Gastroesophageal sphincter (tissue), 4 donors: ENCODE results near the gene ACTRT3. TPM values are rescaled to one million over a fixed set of nuclear protein-coding genes. Genes with fewer than 3 reads are reported as not detected.
A peak's percentile ranks its signal among the peaks of the same experiment; 100 is the strongest.
"Not testable (repeated sequence)": the region's sequence is repeated elsewhere in the genome, so short reads cannot be mapped to it uniquely, and the experiment has no call there.

Experiments used
- ATAC-seq: fragments of 150-250 bp; one replicate; pipeline ENCODE4 v1.9.1; 2016; ENCODE audit warnings: mild to moderate bottlenecking, moderate library complexity
- H3K27ac ChIP-seq, 4 donors: fragments of 200-600 bp; sonication (generic) in 3 of 4; 1 replicate in 3 of 4; 2 replicates in 1 of 4; pipeline ENCODE4 v1.5.1; 2016 to 2019
- H3K27me3 ChIP-seq: fragments of 200-600 bp; sonication (generic); one replicate; pipeline ENCODE4 v1.5.1; 2019
- H3K36me3 ChIP-seq, 2 donors: fragments of 200-600 bp; sonication (generic); one replicate each; pipeline ENCODE4 v1.5.1; 2019; ENCODE audit warnings: control low read depth in 1 of 2
- H3K4me1 ChIP-seq, 3 donors: fragments of 200-600 bp; sonication (generic); 1 replicate in 2 of 3; 2 replicates in 1 of 3; pipeline ENCODE4 v1.5.1; 2016 to 2019; ENCODE audit warnings: control low read depth in 2 of 3
- H3K4me3 ChIP-seq, 2 donors: fragments of 200-600 bp; sonication (generic); one replicate each; pipeline ENCODE4 v1.5.1; 2019; ENCODE audit warnings: mild to moderate bottlenecking in 1 of 2, moderate library complexity in 1 of 2
- H3K9me3 ChIP-seq, 3 donors: fragments of 200-600 bp; sonication (generic); one replicate each; pipeline ENCODE4 v1.5.1; 2017 to 2019; ENCODE audit warnings: control low read depth in 2 of 3
- CTCF ChIP-seq, 4 experiments: fragments of 200-600 bp in 2 of 4; fragments of 450-650 bp in 2 of 4; sonication (generic) in 1 of 4; IDR thresholded peaks; one replicate each; pipeline ENCODE4 v1.5.1; 2017 to 2019; ENCODE audit warnings: antibody characterized with exemption in 4 of 4, mild to moderate bottlenecking in 2 of 4, moderate library complexity in 2 of 4
- EP300 ChIP-seq: sonication (generic); formaldehyde crosslinking; IDR thresholded peaks from one replicate; pipeline ENCODE4 v1.6.1; 2017; ENCODE audit warnings: antibody characterized with exemption, mild to moderate bottlenecking
- POLR2A ChIP-seq, 2 donors: fragments of 450-650 bp; IDR thresholded peaks; one replicate each; pipeline ENCODE4 v1.6.1; 2017; ENCODE audit warnings: antibody characterized with exemption in 2 of 2, mild to moderate bottlenecking in 2 of 2, moderate library complexity in 1 of 2
- POLR2AphosphoS5 ChIP-seq: sonication (generic); formaldehyde crosslinking; IDR thresholded peaks from one replicate; pipeline ENCODE4 v1.6.1; 2017; ENCODE audit warnings: antibody characterized with exemption
- WGBS, 2 donors: methylation state at CpG; one replicate each; pipeline ENCODE4 v1.1.5; 2018; ENCODE audit warnings: low coverage in 1 of 2; 5-methylcytosine and 5-hydroxymethylcytosine counted together
- small RNA-seq, 4 donors: library from RNA; depleted of rRNA; stranded (forward); fragments of <200 nt; gene quantifications; one replicate each; pipeline ENCODE3, GENCODE V24; 2016
- total RNA-seq, 4 donors: library from RNA; depleted of rRNA; stranded (reverse); fragments of >200 nt; gene quantifications; one replicate each; pipeline ENCODE4 v1.1.0, GENCODE V29; 2016

Gene ACTRT3
- total RNA-seq, 4 donors from 2014 or later, result 1.8 to 5.1 (median 4.5) TPM

GRCh38 chr3:169744366-169745054, 24.9 kb downstream of the ACTRT3 start:
- H3K4me3 ChIP-seq, result no peak overlapping the region
- H3K27ac ChIP-seq, result no peak overlapping the region
- 38 to 91% methylated on average over 1 of the region's 1 CpG for WGBS, 2 donors
- H3K36me3 ChIP-seq, result no peaks in the 10 kb centered on the region
- H3K9me3 ChIP-seq, result no peaks in the 10 kb centered on the region
- ATAC-seq, result no peak
- H3K4me1 ChIP-seq, result peaks cover 0 to 5% (median 0%) of the 10 kb centered on the region in 3 donors
- TF ChIP-seq POLR2A (IDR thresholded peaks at IDR 0.05), result no peak
- TF ChIP-seq CTCF (IDR thresholded peaks at IDR 0.05), result peak; percentile 36 to 61 (median 52)
- H3K27me3 ChIP-seq, result no peaks in the 10 kb centered on the region

- no peak overlapping the region for H3K4me3 ChIP-seq
- 54 to 68% methylated on average over 2 of the region's 2 CpGs for WGBS, 2 donors
- H3K4me1 ChIP-seq, result peaks cover 0 to under 1% (median 0%) of the 10 kb centered on the region in 3 donors
- no peak overlapping the region for H3K27ac ChIP-seq
- ATAC-seq, result no peak
- H3K27me3 ChIP-seq, result no peaks in the 10 kb centered on the region
- H3K9me3 ChIP-seq, result peaks cover 0 to 14% (median 0%) of the 10 kb centered on the region in 3 donors
- no peaks in the 10 kb centered on the region for H3K36me3 ChIP-seq
- TF ChIP-seq CTCF (IDR thresholded peaks at IDR 0.05), result no peak
- TF ChIP-seq POLR2A (IDR thresholded peaks at IDR 0.05), result no peak
- TF ChIP-seq POLR2AphosphoS5, result no peak
- TF ChIP-seq EP300, result no peak
Measured at GRCh38 chr3:169739067-169739466, 30.3 kb downstream of the ACTRT3 start.

- H3K27me3 ChIP-seq, H3K4me1 ChIP-seq, H3K36me3 ChIP-seq, H3K27ac ChIP-seq, ATAC-seq, H3K4me3 ChIP-seq: not testable (repeated sequence)
- H3K9me3 ChIP-seq, result peaks cover 0 to 29% (median 0%) of the 10 kb centered on the region in 3 donors
Measured at GRCh38 chr3:169731857-169732256, 37.5 kb downstream of the ACTRT3 start.

GRCh38 chr3:169722724-169723123, 46.6 kb downstream of the ACTRT3 start:
- ATAC-seq, result no peak
- TF ChIP-seq POLR2A (IDR thresholded peaks at IDR 0.05) (no peak), EP300 (no peak), CTCF (IDR thresholded peaks at IDR 0.05) (no peak), POLR2AphosphoS5 (no peak)
- H3K4me3 ChIP-seq, result no peak overlapping the region
- H3K27ac ChIP-seq, result no peak overlapping the region
- no peaks in the 10 kb centered on the region for H3K36me3 ChIP-seq
- H3K27me3 ChIP-seq, result no peaks in the 10 kb centered on the region
- no peaks in the 10 kb centered on the region for H3K4me1 ChIP-seq
- H3K9me3 ChIP-seq, result no peaks in the 10 kb centered on the region

- not testable (repeated sequence) for H3K27me3 ChIP-seq, ATAC-seq, H3K36me3 ChIP-seq, H3K27ac ChIP-seq, H3K4me1 ChIP-seq, H3K9me3 ChIP-seq, H3K4me3 ChIP-seq
- no CpG with 5 or more reads among the region's 4 CpGs for WGBS, 2 donors
Measured at GRCh38 chr3:169718415-169718814, 50.9 kb downstream of the ACTRT3 start.

Small RNAs within 50 kb of the gene (small RNA-seq; reads per million reads assigned to genes)
- gene RNU6-637P, result 0 reads per million in 4 donors

Other genes starting within 250 kb of the ACTRT3 start
- 10 to 100 TPM; 13.7 to 92.6 (median 55.6) TPM for gene MECOM, start 105.8 kb downstream of the ACTRT3 start, total RNA-seq
- 10 to 100 TPM; 25.5 to 97.1 (median 38.6) TPM for gene TERC, start 4.5 kb downstream of the ACTRT3 start, total RNA-seq
- 10 to 100 TPM; 13.3 to 32.8 (median 19.5) TPM for gene MYNN, start 3.8 kb upstream of the ACTRT3 start, total RNA-seq
- not detected for gene LRRIQ4, start 43.3 kb upstream of the ACTRT3 start, total RNA-seq
- 1 to 10 TPM; 3.1 to 7.9 (median 5.9) TPM for gene LRRC34, start 43.3 kb upstream of the ACTRT3 start, total RNA-seq
- gene LRRC31, start 100.4 kb upstream of the ACTRT3 start, total RNA-seq, result under 1 TPM in 1 of 4 donors, not detected in 3; 0.35 TPM
- gene SAMD7, start 142.0 kb upstream of the ACTRT3 start, total RNA-seq, result not detected
- 10 to 100 TPM; 75.9 to 88.8 (median 82.4) TPM for gene SEC62, start 197.2 kb upstream of the ACTRT3 start, total RNA-seq